Activated T-cell treated with anti-CD3 and anti-CD28 coated beads, Interleukin-2, amount 50 U/mL, for 24 hours (primary cell): ENCODE results near the gene FMN1.
"Not testable (repeated sequence)": the region's sequence is repeated elsewhere in the genome, so short reads cannot be mapped to it uniquely, and the experiment has no call there.

ENCODE experiments used
- DNase-seq: peaks from one replicate; pipeline ENCODE4 v3.0.0-alpha.2; 2020
- H3K27ac Mint-ChIP-seq: 2 replicates; pipeline ENCODE4 v1.8.0; 2020; ENCODE audit warnings: mild to moderate bottlenecking, mixed read lengths
- H3K27me3 Mint-ChIP-seq: 2 replicates; pipeline ENCODE4 v1.8.0; 2020; ENCODE audit warnings: mixed read lengths
- H3K36me3 Mint-ChIP-seq: 2 replicates; pipeline ENCODE4 v1.8.0; 2020; ENCODE audit warnings: low read depth, mixed read lengths
- H3K4me1 Mint-ChIP-seq: 2 replicates; pipeline ENCODE4 v1.8.0; 2020; ENCODE audit warnings: low read depth, mixed read lengths
- H3K4me3 Mint-ChIP-seq: 2 replicates; pipeline ENCODE4 v1.8.0; 2020; ENCODE audit warnings: mild to moderate bottlenecking, moderate library complexity, mixed read lengths
- H3K9me3 Mint-ChIP-seq: 2 replicates; pipeline ENCODE4 v1.8.0; 2020; ENCODE audit warnings: mixed read lengths

Gene FMN1

DNA sequence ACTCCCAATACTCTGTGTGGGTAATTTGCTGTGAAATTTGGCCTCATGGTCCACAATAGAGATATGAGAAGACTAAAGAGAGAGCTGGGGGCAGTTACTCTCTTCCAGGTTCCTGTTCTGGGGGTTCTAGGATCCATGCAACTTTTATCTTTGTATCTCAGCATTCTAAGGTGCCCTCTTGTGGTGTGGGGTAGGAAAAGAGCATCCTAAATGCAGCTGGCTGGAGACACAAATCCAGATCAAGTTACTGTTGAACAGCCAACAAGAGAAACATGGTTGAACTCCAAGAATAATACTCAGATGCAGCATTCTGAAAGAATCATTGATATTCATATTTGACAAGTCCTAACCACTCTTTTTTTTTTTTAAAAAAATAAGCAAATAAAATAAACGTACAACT, 238.5 kb downstream of the FMN1 start:
- no peaks in the 10 kb centered on the region for H3K27me3 Mint-ChIP-seq
- peaks cover 18% of the 10 kb centered on the region for H3K4me1 Mint-ChIP-seq
- DNase-seq, result no peak
- H3K36me3 Mint-ChIP-seq, result no peaks in the 10 kb centered on the region
- no peak overlapping the region for H3K27ac Mint-ChIP-seq
- H3K9me3 Mint-ChIP-seq, result no peaks in the 10 kb centered on the region
- no peak overlapping the region for H3K4me3 Mint-ChIP-seq

DNA sequence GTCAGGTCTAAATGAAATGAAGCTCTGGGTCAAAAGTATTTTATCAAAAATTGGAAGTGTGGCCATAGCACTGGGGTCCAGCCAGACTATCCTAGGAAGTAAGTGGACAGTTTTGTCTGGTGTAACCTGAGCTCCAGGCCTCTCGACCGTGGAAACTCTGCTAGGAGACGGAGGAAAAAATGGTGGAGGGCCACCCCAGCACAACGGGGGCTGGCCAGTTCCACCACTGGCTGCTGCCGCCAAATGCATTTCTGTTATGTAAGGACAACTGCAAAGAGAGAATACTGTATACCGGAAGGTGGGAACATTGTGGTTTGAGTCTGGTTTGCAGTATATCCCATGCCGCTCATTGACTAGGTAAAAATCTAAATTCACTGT, 241.0 kb downstream of the FMN1 start:
- no peak overlapping the region for H3K4me3 Mint-ChIP-seq
- H3K9me3 Mint-ChIP-seq, result no peaks in the 10 kb centered on the region
- no peaks in the 10 kb centered on the region for H3K27me3 Mint-ChIP-seq
- no peak for DNase-seq
- no peak overlapping the region for H3K27ac Mint-ChIP-seq
- H3K4me1 Mint-ChIP-seq, result peaks cover 15% of the 10 kb centered on the region
- H3K36me3 Mint-ChIP-seq, result no peaks in the 10 kb centered on the region

DNA sequence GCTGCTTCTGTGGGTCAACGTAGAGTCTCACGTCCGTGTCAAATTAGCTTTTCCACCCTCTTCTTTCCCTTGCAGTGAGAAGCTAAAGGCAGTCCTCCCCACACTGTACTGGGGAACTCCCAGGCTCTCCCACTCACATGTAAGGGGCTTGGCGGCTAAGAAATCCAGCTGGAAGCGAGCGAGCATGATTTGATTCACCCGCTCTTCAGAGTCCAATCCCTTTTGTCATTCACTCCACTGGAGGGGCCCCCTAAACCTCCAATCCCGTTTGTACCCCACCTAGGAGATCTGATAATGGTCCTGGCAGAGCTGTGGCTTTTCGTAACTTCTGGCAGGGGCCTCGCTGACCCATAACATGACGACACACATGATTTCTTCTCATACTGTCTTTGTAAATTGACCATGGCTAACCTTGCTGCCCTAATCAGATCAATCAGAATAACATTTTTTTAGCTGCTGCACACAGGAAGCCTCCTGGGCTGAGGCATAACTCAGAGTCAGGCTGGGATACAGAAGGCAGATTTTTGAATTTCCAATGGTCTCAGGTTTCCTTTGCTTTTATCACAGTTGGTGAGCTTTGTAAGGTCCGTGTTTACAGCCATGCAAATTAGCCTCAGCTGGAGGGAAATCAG, 241.5 kb downstream of the FMN1 start:
- Mint-ChIP-seq H3K9me3 (no peaks in the 10 kb centered on the region), H3K36me3 (no peaks in the 10 kb centered on the region), H3K4me3 (no peak overlapping the region), H3K4me1 (peaks cover 15% of the 10 kb centered on the region), H3K27ac (no peak overlapping the region), H3K27me3 (no peaks in the 10 kb centered on the region)
- no peak for DNase-seq

- H3K27me3 Mint-ChIP-seq, result no peaks in the 10 kb centered on the region
- H3K36me3 Mint-ChIP-seq, result no peaks in the 10 kb centered on the region
- peak overlapping the region; percentile 41 for H3K27ac Mint-ChIP-seq
- H3K4me1 Mint-ChIP-seq, result peaks cover 15% of the 10 kb centered on the region
- no peak overlapping the region for H3K4me3 Mint-ChIP-seq
- no peak for DNase-seq
- no peaks in the 10 kb centered on the region for H3K9me3 Mint-ChIP-seq
These were observed 242.6 kb downstream of the FMN1 start for GRCh38 chr15:32951736-32952464.

DNA sequence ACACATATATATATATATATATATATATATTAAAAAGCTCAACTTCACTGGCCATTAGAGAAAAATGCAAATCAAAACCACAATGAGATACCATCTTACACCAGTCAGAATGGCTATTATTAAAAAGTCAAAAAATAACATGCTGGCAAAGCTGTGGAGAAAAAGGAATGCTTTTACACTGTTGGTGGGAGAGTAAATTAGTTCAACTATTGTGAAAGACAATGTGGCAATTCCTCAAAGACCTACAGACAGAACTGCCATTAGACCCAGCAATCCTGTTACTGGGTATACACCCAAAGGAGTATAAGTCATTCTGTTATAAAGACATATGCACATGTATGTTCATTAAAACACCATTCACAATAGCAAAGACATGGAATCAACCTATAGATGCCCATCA, 244.5 kb downstream of the FMN1 start:
- not testable (repeated sequence) for H3K4me3 Mint-ChIP-seq, H3K27me3 Mint-ChIP-seq, H3K9me3 Mint-ChIP-seq

DNA sequence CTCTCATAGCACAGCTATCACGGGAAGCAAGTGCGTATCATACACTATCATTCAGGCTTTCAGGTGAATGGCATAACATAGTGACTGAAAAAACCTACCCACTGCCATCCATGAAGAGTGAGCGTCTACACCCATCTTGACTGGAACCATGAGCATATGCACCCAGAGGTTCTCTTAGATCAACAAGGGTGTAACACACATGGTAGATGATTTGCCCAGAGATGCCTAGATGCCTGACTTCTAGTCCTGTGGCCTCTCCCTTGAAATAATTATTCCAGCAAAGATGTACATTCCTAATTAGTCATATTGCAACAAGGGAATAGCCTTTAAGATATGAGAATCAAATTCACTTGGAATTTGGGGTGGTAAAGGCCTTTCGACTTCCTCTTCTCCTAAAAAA, 248.3 kb downstream of the FMN1 start:
- H3K4me3 Mint-ChIP-seq, result no peak overlapping the region
- no peak overlapping the region for H3K27ac Mint-ChIP-seq
- no peaks in the 10 kb centered on the region for H3K9me3 Mint-ChIP-seq
- H3K27me3 Mint-ChIP-seq, result no peaks in the 10 kb centered on the region
- no peaks in the 10 kb centered on the region for H3K36me3 Mint-ChIP-seq
- no peak for DNase-seq
- no peaks in the 10 kb centered on the region for H3K4me1 Mint-ChIP-seq

More for the DNA sequence above, 244.5 kb downstream of the FMN1 start:
- not testable (repeated sequence) for DNase-seq, H3K36me3 Mint-ChIP-seq, H3K27ac Mint-ChIP-seq
- peaks cover 15% of the 10 kb centered on the region for H3K4me1 Mint-ChIP-seq

- Mint-ChIP-seq H3K27me3 (no peaks in the 10 kb centered on the region), H3K36me3 (no peaks in the 10 kb centered on the region), H3K4me3 (no peak overlapping the region), H3K4me1 (no peaks in the 10 kb centered on the region), H3K9me3 (no peaks in the 10 kb centered on the region), H3K27ac (no peak overlapping the region)
- no peak for DNase-seq
These were observed 250.1 kb downstream of the FMN1 start for GRCh38 chr15:32944431-32944830.

- Mint-ChIP-seq H3K27ac (no peak overlapping the region), H3K27me3 (peaks cover 5% of the 10 kb centered on the region), H3K4me1 (no peaks in the 10 kb centered on the region), H3K36me3 (no peaks in the 10 kb centered on the region), H3K9me3 (no peaks in the 10 kb centered on the region), H3K4me3 (no peak overlapping the region)
- DNase-seq, result no peak
These were observed 250.8 kb downstream of the FMN1 start for GRCh38 chr15:32943711-32944110.

GRCh38 chr15:32942401-32942841, 252.1 kb downstream of the FMN1 start:
- no peaks in the 10 kb centered on the region for H3K36me3 Mint-ChIP-seq
- no peak for DNase-seq
- peaks cover 13% of the 10 kb centered on the region for H3K27me3 Mint-ChIP-seq
- H3K4me3 Mint-ChIP-seq, result no peak overlapping the region
- H3K27ac Mint-ChIP-seq, result no peak overlapping the region
- no peaks in the 10 kb centered on the region for H3K9me3 Mint-ChIP-seq
- no peaks in the 10 kb centered on the region for H3K4me1 Mint-ChIP-seq

DNA sequence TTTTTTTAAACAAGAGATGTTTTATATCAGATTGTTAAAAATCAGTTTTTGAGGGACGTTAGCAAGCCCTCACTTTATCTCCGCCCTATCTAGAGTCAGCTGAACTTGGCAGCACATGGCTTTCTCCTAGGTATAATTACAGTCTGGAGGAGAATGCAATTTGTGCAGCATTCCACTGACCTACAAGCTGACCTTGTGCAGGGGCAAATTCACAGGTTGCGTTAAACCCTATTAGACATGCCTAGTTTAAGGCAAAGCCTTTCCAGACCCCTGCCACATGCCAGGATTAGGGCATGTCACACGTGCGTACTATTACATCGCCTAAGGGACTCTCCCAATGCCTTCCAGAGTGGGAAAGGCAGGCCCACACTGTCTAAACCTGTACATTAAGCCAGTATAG, 252.7 kb downstream of the FMN1 start:
- no peak for DNase-seq
- no peaks in the 10 kb centered on the region for H3K36me3 Mint-ChIP-seq
- no peak overlapping the region for H3K27ac Mint-ChIP-seq
- H3K4me1 Mint-ChIP-seq, result no peaks in the 10 kb centered on the region
- peaks cover 13% of the 10 kb centered on the region for H3K27me3 Mint-ChIP-seq
- H3K9me3 Mint-ChIP-seq, result no peaks in the 10 kb centered on the region
- H3K4me3 Mint-ChIP-seq, result no peak overlapping the region

DNA sequence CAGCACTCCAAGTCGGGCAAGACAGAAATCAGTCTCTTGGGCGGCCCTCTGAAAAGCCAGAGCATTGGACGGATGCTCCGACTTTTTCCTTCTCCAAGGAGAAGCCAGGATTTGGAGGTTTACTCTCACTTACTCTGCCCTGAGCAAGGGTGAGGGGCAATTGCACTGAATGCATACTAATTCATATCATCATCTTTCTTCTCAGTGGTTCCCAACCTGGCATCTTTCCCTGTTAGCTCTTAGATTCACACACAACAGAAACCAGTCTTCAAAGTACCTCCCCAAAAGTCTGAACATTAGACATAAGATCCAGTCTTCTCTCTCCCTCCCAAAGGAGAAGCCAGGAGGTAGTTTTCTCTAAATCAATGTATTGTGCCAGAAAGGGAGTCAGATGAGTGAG, 257.5 kb downstream of the FMN1 start:
- Mint-ChIP-seq H3K27me3 (peaks cover 13% of the 10 kb centered on the region), H3K4me1 (no peaks in the 10 kb centered on the region), H3K27ac (no peak overlapping the region)

GRCh38 chr15:32936283-32936918, 258.1 kb downstream of the FMN1 start:
- DNase-seq, result no peak
- H3K36me3 Mint-ChIP-seq, result peaks cover 1% of the 10 kb centered on the region
- H3K27ac Mint-ChIP-seq, result no peak overlapping the region
- no peaks in the 10 kb centered on the region for H3K4me1 Mint-ChIP-seq
- H3K4me3 Mint-ChIP-seq, result no peak overlapping the region
- H3K27me3 Mint-ChIP-seq, result peaks cover 13% of the 10 kb centered on the region
- H3K9me3 Mint-ChIP-seq, result peaks cover 4% of the 10 kb centered on the region

More for the DNA sequence above, 257.5 kb downstream of the FMN1 start:
- no peak overlapping the region for H3K4me3 Mint-ChIP-seq
- peaks cover 1% of the 10 kb centered on the region for H3K36me3 Mint-ChIP-seq
- H3K9me3 Mint-ChIP-seq, result peaks cover 4% of the 10 kb centered on the region
- DNase-seq, result no peak

DNA sequence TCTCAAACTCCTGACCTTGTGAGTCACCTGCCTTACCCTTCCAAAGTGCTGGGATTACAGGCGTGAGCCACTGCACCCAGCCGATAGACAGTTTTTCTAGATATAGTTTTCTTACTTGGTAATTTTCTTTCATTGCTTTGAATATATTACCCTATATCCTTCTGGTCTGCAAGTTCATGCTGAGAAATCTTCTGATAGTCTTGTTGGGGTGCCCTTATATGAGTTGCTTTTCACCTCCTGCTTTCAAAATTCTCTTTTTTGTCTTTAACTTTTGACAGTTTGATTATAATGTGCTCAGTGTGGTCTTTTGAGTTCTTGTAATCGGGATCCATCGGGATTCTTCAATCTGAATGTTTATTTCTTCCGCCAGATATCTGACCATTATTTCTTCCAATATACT, 259.4 kb downstream of the FMN1 start:
- DNase-seq, result no peak
- Mint-ChIP-seq H3K36me3 (peaks cover 1% of the 10 kb centered on the region), H3K27me3 (peaks cover 13% of the 10 kb centered on the region), H3K4me3 (no peak overlapping the region), H3K27ac (no peak overlapping the region), H3K4me1 (no peaks in the 10 kb centered on the region), H3K9me3 (peaks cover 4% of the 10 kb centered on the region)

DNA sequence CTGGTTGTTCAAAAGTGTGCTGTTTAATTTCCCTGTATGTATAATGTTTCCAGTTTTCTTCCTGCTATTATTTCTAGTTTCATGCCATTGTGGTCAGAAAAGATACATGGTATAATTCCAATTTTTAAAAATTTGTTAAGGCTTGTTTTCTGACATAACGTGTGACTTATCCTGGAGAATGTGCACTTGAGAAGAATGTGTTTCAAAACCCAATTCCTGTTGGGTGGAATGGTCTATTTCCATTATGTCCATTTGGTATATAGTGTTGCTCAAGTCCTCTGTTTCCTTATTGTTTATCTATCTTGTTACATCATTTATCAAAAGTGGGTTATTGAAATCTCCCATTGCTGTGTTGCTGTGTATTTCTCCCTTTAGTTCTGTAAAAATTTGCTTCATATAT, 261.3 kb downstream of the FMN1 start:
- Mint-ChIP-seq H3K36me3 (peaks cover 1% of the 10 kb centered on the region), H3K4me3 (no peak overlapping the region), H3K4me1 (no peaks in the 10 kb centered on the region), H3K27me3 (peaks cover 7% of the 10 kb centered on the region), H3K27ac (no peak overlapping the region), H3K9me3 (peaks cover 4% of the 10 kb centered on the region)
- DNase-seq, result no peak

GRCh38 chr15:32928876-32929275, 265.6 kb downstream of the FMN1 start:
- peaks cover 5% of the 10 kb centered on the region for H3K4me1 Mint-ChIP-seq
- no peak overlapping the region for H3K4me3 Mint-ChIP-seq
- DNase-seq, result no peak
- H3K9me3 Mint-ChIP-seq, result no peaks in the 10 kb centered on the region
- H3K27me3 Mint-ChIP-seq, result no peaks in the 10 kb centered on the region
- H3K27ac Mint-ChIP-seq, result no peak overlapping the region
- peaks cover 9% of the 10 kb centered on the region for H3K36me3 Mint-ChIP-seq
